Type B pancreatic cell (in vitro differentiated cells): Measurements from ENCODE around the gene CFAP299. TPM values are rescaled to one million over a fixed set of nuclear protein-coding genes. Genes with fewer than 3 reads are reported as not detected.

Source experiments
- DNase-seq: peaks from one replicate; pipeline ENCODE4 v3.0.0; 2021; ENCODE audit warnings: mixed read lengths; ENCODE audit not compliant: unreplicated experiment; ENCODE audit errors: extremely low spot score
- H3K27ac Mint-ChIP-seq: 2 replicates; pipeline ENCODE4 v1.8.0; 2021; ENCODE audit warnings: mild to moderate bottlenecking, mixed read lengths
- H3K27me3 Mint-ChIP-seq: 2 replicates; pipeline ENCODE4 v1.8.0; 2021; ENCODE audit warnings: mixed read lengths
- H3K36me3 Mint-ChIP-seq: 2 replicates; pipeline ENCODE4 v1.8.0; 2021; ENCODE audit warnings: mixed read lengths
- H3K4me1 Mint-ChIP-seq: one replicate; pipeline ENCODE4 v1.8.0; 2021; ENCODE audit warnings: mixed read lengths; ENCODE audit not compliant: unreplicated experiment
- H3K4me3 Mint-ChIP-seq: 2 replicates; pipeline ENCODE4 v1.8.0; 2021; ENCODE audit warnings: mild to moderate bottlenecking, mixed read lengths
- H3K9me3 Mint-ChIP-seq: 2 replicates; pipeline ENCODE4 v1.8.0; 2021; ENCODE audit warnings: mixed read lengths
- CTCF ChIP-seq: fragments of 200-600 bp; sonication (generic); conservative IDR thresholded peaks from 2 replicates; pipeline ENCODE4 v1.5.0; 2021; ENCODE audit warnings: antibody characterized with exemption, mild to moderate bottlenecking
- total RNA-seq: library from RNA; stranded (reverse); gene quantifications from 2 replicates; pipeline ENCODE4 v1.2.1, GENCODE V29; 2021; ENCODE audit warnings: low replicate concordance

CFAP299 gene
- total RNA-seq, 1 donor from 2014 or later, result 1.1 TPM

DNA sequence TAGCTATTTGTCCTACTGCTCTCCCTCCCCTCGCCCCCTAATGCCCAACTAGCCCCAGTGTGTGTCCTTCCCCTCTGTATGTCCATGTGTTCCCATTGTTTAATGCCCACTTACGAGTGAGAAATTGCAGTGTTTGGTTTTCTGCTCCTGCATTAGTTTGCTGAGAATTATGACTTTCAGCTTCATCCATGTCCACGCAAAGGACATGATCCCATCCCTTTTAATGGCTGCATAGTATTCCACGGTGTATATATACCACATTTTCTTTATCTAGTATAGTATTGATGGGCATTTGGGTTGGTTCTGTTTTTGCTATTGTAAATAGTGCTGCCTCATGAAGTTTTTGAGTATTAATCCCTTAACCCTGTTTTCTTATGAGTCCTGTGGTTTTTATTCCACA lies 33.6 kb upstream of the CFAP299 start:
- H3K27me3 Mint-ChIP-seq, result peaks cover 38% of the 10 kb centered on the region
- H3K9me3 Mint-ChIP-seq, result no peaks in the 10 kb centered on the region
- no peak for DNase-seq
- no peak overlapping the region for H3K4me3 Mint-ChIP-seq
- no peaks in the 10 kb centered on the region for H3K36me3 Mint-ChIP-seq
- no peak overlapping the region for H3K27ac Mint-ChIP-seq
- TF ChIP-seq CTCF, result no peak
- H3K4me1 Mint-ChIP-seq, result no peaks in the 10 kb centered on the region

DNA sequence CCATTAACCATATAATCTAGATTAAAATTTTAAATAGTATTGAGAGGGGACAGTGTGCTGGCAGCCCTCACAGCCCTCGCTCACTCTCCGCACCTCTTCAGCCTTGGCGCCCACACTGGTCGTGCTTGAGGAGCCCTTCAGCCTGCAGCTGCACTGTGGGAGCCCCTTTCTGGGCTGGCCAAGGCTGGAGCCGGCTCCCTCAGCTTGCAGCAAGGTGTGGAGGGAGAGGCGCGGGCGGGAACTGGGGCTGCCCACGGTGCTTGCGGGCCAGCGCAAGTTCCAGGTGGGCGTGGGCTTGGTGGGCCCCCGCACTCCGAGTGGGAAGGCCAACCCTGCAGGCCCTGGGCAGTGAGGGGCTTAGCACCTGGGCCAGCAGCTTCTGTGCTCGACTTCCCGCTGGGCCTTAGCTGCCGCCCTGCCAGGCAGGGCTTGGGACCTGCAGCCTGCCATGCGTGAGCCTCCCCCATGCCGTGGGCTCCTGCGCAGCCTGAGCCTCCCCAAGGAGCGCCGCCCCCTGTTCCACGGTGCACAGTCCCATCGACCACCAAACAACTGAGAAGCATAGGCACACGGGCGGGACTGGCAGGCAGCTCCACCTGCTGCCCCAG lies 32.8 kb upstream of the CFAP299 start:
- Mint-ChIP-seq H3K27me3 (peaks cover 41% of the 10 kb centered on the region), H3K27ac (no peak overlapping the region), H3K9me3 (no peaks in the 10 kb centered on the region), H3K36me3 (no peaks in the 10 kb centered on the region), H3K4me3 (no peak overlapping the region), H3K4me1 (peaks cover 6% of the 10 kb centered on the region)
- no peak for DNase-seq
- TF ChIP-seq CTCF, result no peak

GRCh38 chr4:80305466-80305865 lies 30.1 kb upstream of the CFAP299 start:
- DNase-seq, result no peak
- Mint-ChIP-seq H3K27ac (no peak overlapping the region), H3K27me3 (peaks cover 59% of the 10 kb centered on the region)

DNA sequence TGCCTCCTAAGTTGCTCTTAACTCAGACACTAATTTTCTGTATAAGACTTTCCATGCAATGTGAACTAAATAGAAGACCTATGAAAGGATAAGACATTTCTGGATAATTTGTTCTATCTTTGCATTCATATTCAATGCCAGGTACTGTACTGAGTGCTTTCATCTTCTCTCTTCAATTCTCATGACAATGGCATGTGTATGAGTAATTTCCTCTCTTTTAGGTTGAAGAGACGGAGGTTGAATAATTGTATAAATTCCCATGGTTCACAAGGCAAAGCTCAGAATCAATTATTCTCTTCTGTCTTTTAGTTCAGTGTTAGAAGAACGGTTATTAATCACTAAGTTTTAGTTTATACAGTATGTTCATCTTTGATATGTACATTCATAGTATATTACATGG lies 29.3 kb upstream of the CFAP299 start:
- no peak overlapping the region for H3K4me3 Mint-ChIP-seq
- no peak for TF ChIP-seq CTCF
- no peaks in the 10 kb centered on the region for H3K9me3 Mint-ChIP-seq
- no peak for DNase-seq
- no peak overlapping the region for H3K27ac Mint-ChIP-seq
- peaks cover 58% of the 10 kb centered on the region for H3K27me3 Mint-ChIP-seq
- peaks cover 8% of the 10 kb centered on the region for H3K4me1 Mint-ChIP-seq
- H3K36me3 Mint-ChIP-seq, result no peaks in the 10 kb centered on the region

More at GRCh38 chr4:80305466-80305865, 30.1 kb upstream of the CFAP299 start:
- Mint-ChIP-seq H3K4me3 (no peak overlapping the region), H3K36me3 (no peaks in the 10 kb centered on the region), H3K9me3 (no peaks in the 10 kb centered on the region), H3K4me1 (peaks cover 8% of the 10 kb centered on the region)
- TF ChIP-seq CTCF, result no peak

GRCh38 chr4:80307183-80307735 lies 28.3 kb upstream of the CFAP299 start:
- H3K4me1 Mint-ChIP-seq, result peaks cover 8% of the 10 kb centered on the region
- no peak overlapping the region for H3K4me3 Mint-ChIP-seq
- DNase-seq, result no peak
- no peaks in the 10 kb centered on the region for H3K36me3 Mint-ChIP-seq
- H3K9me3 Mint-ChIP-seq, result no peaks in the 10 kb centered on the region
- no peak overlapping the region for H3K27ac Mint-ChIP-seq
- peaks cover 68% of the 10 kb centered on the region for H3K27me3 Mint-ChIP-seq
- no peak for TF ChIP-seq CTCF
